Measurements from ENCODE around the gene NUAK2. TPM values are rescaled to one million over a fixed set of nuclear protein-coding genes. Genes with fewer than 3 reads are reported as not detected.

The NUAK2 gene
- total RNA-seq, 1 donor from 2014 or later = 140 TPM

DNA sequence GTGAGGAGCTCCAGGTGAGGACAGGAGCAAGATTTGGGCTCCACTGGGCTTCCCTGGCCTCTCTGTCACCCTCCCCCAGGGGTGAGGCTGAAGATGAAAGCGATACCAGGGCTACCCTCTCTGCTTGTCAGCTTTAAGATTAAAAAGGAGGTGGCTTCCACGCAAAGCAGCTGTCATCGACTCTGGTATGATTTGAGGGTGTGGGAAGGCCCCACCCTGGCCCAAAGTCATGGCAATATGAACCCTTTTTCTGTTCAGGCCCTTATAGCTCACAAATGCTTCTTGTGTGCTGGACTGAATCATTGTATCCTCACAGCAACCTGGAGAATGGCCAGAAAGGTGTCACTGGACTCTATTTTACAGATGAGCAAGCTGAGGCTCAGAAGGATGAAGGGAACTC lies 41.6 kb downstream of the NUAK2 start:
- TF ChIP-seq, protein P1, sequence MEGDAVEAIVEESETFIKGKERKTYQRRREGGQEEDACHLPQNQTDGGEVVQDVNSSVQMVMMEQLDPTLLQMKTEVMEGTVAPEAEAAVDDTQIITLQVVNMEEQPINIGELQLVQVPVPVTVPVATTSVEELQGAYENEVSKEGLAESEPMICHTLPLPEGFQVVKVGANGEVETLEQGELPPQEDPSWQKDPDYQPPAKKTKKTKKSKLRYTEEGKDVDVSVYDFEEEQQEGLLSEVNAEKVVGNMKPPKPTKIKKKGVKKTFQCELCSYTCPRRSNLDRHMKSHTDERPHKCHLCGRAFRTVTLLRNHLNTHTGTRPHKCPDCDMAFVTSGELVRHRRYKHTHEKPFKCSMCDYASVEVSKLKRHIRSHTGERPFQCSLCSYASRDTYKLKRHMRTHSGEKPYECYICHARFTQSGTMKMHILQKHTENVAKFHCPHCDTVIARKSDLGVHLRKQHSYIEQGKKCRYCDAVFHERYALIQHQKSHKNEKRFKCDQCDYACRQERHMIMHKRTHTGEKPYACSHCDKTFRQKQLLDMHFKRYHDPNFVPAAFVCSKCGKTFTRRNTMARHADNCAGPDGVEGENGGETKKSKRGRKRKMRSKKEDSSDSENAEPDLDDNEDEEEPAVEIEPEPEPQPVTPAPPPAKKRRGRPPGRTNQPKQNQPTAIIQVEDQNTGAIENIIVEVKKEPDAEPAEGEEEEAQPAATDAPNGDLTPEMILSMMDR (IDR thresholded peaks at IDR 0.05; ENCODE audit: insufficient read depth, low read length, poor library complexity, severe bottlenecking) = no peak
- H3K27me3 ChIP-seq (ENCODE audit: control insufficient read depth, insufficient read depth, low read length) = no peaks in the 10 kb centered on the region
- H3K4me3 ChIP-seq (ENCODE audit: low read depth, low read length) = no peak overlapping the region
- no peak for DNase-seq (ENCODE audit: low read depth)
- H3K36me3 ChIP-seq (ENCODE audit: control insufficient read depth, insufficient read depth, low read length) = no peaks in the 10 kb centered on the region

GRCh38 chr1:205276689-205277065 lies 44.9 kb downstream of the NUAK2 start:
- TF ChIP-seq, protein P1 (IDR thresholded peaks at IDR 0.05; ENCODE audit: insufficient read depth, low read length, poor library complexity, severe bottlenecking) = no peak
- H3K36me3 ChIP-seq (ENCODE audit: control insufficient read depth, insufficient read depth, low read length) = no peaks in the 10 kb centered on the region
- DNase-seq (ENCODE audit: low read depth) = no peak
- no peaks in the 10 kb centered on the region for H3K27me3 ChIP-seq (ENCODE audit: control insufficient read depth, insufficient read depth, low read length)
- no peak overlapping the region for H3K4me3 ChIP-seq (ENCODE audit: low read depth, low read length)

DNA sequence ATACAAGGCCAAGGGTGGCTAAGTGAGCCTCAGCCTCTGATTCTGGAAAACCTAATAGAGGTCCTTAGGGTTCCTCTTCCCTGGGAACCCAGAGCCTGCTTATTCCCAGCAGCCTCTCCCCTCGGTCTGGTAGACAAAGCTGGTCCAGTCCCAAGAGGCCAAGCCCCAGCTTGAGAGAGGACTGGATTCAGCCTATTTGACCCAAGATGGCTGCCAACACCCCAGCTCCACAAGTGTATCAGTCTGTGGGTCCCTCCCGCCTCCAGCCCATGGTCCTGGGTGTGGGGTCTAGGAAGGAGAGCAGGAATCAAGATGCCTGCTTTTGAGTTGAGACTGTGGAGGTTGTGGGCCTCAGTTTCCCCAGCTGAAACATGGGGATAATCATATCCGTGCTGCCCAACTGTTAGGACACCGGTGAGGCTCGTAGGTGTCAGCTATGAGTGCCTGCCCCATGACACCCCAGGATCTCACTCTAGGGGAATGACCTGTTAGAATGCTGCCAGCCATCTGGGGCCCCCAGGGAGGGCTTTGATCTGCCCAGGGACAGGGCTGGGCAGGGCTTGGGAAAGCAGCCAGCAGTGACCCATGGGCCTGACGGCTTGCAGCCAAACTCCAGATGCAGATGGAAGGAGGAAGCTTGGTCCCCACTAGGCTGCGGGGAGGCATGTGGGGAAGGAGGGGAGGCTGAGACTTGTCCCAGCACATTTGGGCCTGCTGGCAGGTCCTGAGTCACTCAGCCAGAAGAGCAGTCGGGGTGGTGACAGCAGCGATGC lies 45.4 kb downstream of the NUAK2 start:
- H3K36me3 ChIP-seq (ENCODE audit: control insufficient read depth, insufficient read depth, low read length) = no peaks in the 10 kb centered on the region
- H3K4me3 ChIP-seq (ENCODE audit: low read depth, low read length) = no peak overlapping the region
- TF ChIP-seq, protein P1 (IDR thresholded peaks at IDR 0.05; ENCODE audit: insufficient read depth, low read length, poor library complexity, severe bottlenecking) = no peak
- DNase-seq (ENCODE audit: low read depth) = no peak
- H3K27me3 ChIP-seq (ENCODE audit: control insufficient read depth, insufficient read depth, low read length) = no peaks in the 10 kb centered on the region

DNA sequence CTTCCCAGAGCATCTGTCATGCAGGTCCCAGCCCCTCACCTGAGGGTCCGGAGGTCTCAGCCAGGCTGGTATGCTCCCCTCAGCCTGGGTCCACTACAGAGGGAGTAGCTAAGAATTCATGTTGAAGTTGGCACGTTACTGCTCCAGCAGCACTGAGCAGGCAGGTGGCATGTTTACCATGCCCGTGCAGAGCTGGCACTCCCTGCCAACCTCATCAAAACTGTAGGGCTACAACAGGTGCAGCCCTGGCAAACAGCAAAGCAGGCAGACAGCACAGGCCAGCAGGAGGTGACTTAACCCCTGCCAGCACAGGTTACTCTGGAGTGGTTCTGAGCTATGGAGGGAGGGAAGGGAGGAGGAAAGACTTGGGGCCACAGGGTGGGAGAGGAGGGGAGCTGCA lies 46.4 kb downstream of the NUAK2 start:
- no peaks in the 10 kb centered on the region for H3K27me3 ChIP-seq (ENCODE audit: control insufficient read depth, insufficient read depth, low read length)
- no peak for DNase-seq (ENCODE audit: low read depth)
- TF ChIP-seq, protein P1 (IDR thresholded peaks at IDR 0.05; ENCODE audit: insufficient read depth, low read length, poor library complexity, severe bottlenecking) = peak; percentile 8
- H3K36me3 ChIP-seq (ENCODE audit: control insufficient read depth, insufficient read depth, low read length) = no peaks in the 10 kb centered on the region
- H3K4me3 ChIP-seq (ENCODE audit: low read depth, low read length) = no peak overlapping the region

DNA sequence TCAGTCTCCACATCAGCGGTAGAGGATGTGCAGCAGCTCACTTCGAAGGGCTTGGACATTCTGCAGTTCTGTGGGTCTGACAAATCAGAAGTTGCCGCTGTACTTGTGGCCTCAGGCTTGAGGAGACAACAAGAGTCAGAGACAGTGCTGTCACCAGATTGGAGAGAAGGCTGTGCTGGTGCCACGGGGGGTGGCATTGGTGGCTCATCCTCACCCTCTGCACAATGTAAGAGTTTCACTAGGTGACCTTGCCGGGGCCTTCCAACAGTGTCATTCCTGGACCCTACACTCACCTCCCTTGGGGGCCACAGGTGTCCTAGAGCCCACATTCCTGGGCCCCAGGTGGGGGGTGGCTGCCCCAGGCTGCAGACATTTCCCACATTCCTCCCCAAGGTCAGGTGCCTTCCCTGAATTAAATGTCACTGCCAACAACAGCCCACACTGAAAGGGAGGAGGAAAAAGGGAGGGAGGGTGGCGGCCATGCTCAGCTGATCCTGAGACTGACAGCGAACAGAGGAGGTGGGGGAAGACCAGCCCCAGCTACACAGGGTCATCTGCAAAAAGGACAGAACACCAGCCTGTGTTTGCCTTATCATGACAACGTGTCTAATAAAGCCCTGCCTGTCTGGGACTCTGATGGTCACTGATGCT lies 47.4 kb downstream of the NUAK2 start:
- H3K27me3 ChIP-seq (ENCODE audit: control insufficient read depth, insufficient read depth, low read length) = no peaks in the 10 kb centered on the region
- H3K36me3 ChIP-seq (ENCODE audit: control insufficient read depth, insufficient read depth, low read length) = no peaks in the 10 kb centered on the region
- no peak for DNase-seq (ENCODE audit: low read depth)
- TF ChIP-seq, protein P1 (IDR thresholded peaks at IDR 0.05; ENCODE audit: insufficient read depth, low read length, poor library complexity, severe bottlenecking) = no peak
- H3K4me3 ChIP-seq (ENCODE audit: low read depth, low read length) = no peak overlapping the region

Data from kidney epithelial cell (primary cell).